ENCODE data around the gene RNF217. TPM values are rescaled to one million over a fixed set of nuclear protein-coding genes. Genes with fewer than 3 reads are reported as not detected.

Gene RNF217
- total RNA-seq, 1 experiment from 2014 or later = 37.7 TPM

GRCh38 chr6:125053809-125054208, 91.6 kb downstream of the RNF217 start:
- intact Hi-C loops (cut with micrococcal nuclease; ENCODE audit: unreplicated experiment) (no loop called here), in situ Hi-C loops (cut with HindIII; ENCODE audit: low pct_unique_long_range_greater_than_20kb, low sequenced_read_pairs) (no loop called here)
- ATAC-seq = no peak
- H3K9me3 ChIP-seq (ENCODE audit: control insufficient read depth, insufficient read depth, low read depth, low read length) = no peaks in the 10 kb centered on the region
- no peak overlapping the region for H3K27ac ChIP-seq (ENCODE audit: low read length)
- H3K27me3 ChIP-seq (ENCODE audit: control insufficient read depth, insufficient read depth, low read length) = no peaks in the 10 kb centered on the region
- POLR2A ChIA-PET = no interaction called here
- BruUV-seq (replicated peaks) = no TSS peak
- CTCF ChIA-PET = no interaction called here
- no peak for TF ChIP-seq CTCF (IDR thresholded peaks at IDR 0.05)
- TF ChIP-seq POLR2AphosphoS5 (IDR thresholded peaks at IDR 0.05; ENCODE audit: low read depth, low read length) = no peak
- TF ChIP-seq SIN3A (IDR thresholded peaks at IDR 0.05; ENCODE audit: borderline replicate concordance, insufficient read depth, low read depth, low read length) = no peak
- no peak for TF ChIP-seq REST (IDR thresholded peaks at IDR 0.05; ENCODE audit: insufficient read depth in 1 of 2, low read depth in 2 of 2, low read length in 1 of 2)
- no peak for TF ChIP-seq TCF7L2 (IDR thresholded peaks at IDR 0.05; ENCODE audit: low read depth, low read length)
- no peaks in the 10 kb centered on the region for H3K36me3 ChIP-seq (ENCODE audit: control insufficient read depth, insufficient read depth, low read length)
- no peak for DNase-seq (ENCODE audit: low read depth, low spot score)
- H3K4me1 ChIP-seq (ENCODE audit: control insufficient read depth, insufficient read depth, low read length) = 0 out of 2 replicates have a peak, but pooled peaks cover 3% of the 10 kb centered on the region
- no peak overlapping the region for H3K4me3 ChIP-seq (ENCODE audit: low read depth in 2 of 2, low read length in 2 of 2)

- H3K4me1 ChIP-seq (ENCODE audit: control insufficient read depth, insufficient read depth, low read length) = 0 out of 2 replicates have a peak, but pooled peaks cover 3% of the 10 kb centered on the region
- ATAC-seq (no peak), DNase-seq (ENCODE audit: low read depth, low spot score) (no peak)
- in situ Hi-C loops (cut with HindIII; ENCODE audit: low pct_unique_long_range_greater_than_20kb, low sequenced_read_pairs) = no loop called here
- ChIA-PET CTCF (no interaction called here), POLR2A (no interaction called here)
- H3K36me3 ChIP-seq (ENCODE audit: control insufficient read depth, insufficient read depth, low read length) = no peaks in the 10 kb centered on the region
- no peak overlapping the region for H3K27ac ChIP-seq (ENCODE audit: low read length)
- no peaks in the 10 kb centered on the region for H3K9me3 ChIP-seq (ENCODE audit: control insufficient read depth, insufficient read depth, low read depth, low read length)
- no peak overlapping the region for H3K4me3 ChIP-seq (ENCODE audit: low read depth in 2 of 2, low read length in 2 of 2)
- TF ChIP-seq REST (IDR thresholded peaks at IDR 0.05; ENCODE audit: insufficient read depth in 1 of 2, low read depth in 2 of 2, low read length in 1 of 2) = no peak
- TF ChIP-seq CTCF (IDR thresholded peaks at IDR 0.05) = no peak
- no peak for TF ChIP-seq TCF7L2 (IDR thresholded peaks at IDR 0.05; ENCODE audit: low read depth, low read length)
- TF ChIP-seq SIN3A (IDR thresholded peaks at IDR 0.05; ENCODE audit: borderline replicate concordance, insufficient read depth, low read depth, low read length) = no peak
- no peak for TF ChIP-seq POLR2AphosphoS5 (IDR thresholded peaks at IDR 0.05; ENCODE audit: low read depth, low read length)
- H3K27me3 ChIP-seq (ENCODE audit: control insufficient read depth, insufficient read depth, low read length) = no peaks in the 10 kb centered on the region
- intact Hi-C loops (cut with micrococcal nuclease; ENCODE audit: unreplicated experiment) = no loop called here
- no TSS peak for BruUV-seq (replicated peaks)
Observed at GRCh38 chr6:125054331-125054730, 92.1 kb downstream of the RNF217 start.
